NCI-H226 (cell line): ENCODE results near the gene LHFPL6.

Experiments
- DNase-seq: peaks from one replicate; pipeline ENCODE4 v3.0.0-alpha.2; 2015

The LHFPL6 gene

DNA sequence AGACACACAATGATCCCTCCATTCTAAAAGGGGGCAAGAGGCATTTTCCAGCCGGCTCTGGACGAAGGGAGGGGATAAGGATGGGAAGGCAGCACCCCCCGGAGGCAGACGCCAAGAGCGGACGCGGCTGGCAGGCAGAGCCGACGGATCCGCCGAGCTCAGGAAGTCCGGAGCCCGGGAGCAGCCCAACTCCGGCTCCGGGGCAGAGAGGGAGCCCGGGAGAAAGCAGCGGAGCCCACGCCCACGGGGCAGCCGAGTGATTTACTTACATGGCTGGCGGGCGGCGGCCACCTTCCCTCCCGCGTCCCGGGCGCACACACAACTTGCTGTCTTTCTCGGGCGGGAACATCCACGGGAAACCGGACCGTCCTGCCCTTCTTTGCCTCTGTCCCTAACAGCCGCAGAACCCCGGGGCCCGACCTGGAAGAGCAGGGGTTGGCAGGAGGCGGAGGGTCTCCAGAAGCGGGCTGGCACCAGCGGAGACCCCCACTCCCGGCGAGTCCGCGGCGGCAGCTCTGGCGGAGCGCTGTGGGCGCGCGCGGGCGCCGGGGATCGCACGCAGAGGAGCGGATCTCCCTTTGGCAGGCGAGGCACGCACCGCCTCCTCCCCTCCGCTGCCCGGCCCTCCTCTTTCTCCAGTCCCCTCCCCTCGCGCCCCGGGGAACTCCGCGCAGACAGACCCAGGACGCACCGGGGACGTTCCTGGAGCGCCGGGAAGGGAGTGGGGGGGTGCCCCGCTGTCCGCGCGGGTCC, at the start of gene LHFPL6:
LHFPL6 (minus strand) TSS at position 580 of the 753 bp plus-strand sequence.
- DNase-seq: peak; percentile 81

DNA sequence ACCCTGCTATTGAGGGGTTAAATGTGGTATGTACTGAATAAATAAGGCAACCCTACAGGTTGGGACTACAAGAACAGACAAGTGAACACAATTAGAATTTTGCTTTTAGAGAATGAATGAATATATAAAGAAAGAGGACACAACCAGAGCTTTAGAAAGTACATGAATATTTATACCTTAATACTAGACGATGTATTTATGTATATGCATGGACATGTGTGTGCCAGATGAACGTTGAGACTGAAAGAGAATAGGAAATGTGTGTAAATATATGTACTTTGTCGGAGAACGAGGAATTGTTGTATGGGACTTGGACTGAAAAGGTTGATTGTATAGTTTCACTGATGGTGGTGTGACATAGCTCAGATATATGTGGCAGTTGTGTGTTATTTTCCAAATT, 43.1 kb upstream of the LHFPL6 start:
- DNase-seq: no peak

GRCh38 chr13:39641645-39642044, 38.7 kb upstream of the LHFPL6 start:
- no peak for DNase-seq

DNA sequence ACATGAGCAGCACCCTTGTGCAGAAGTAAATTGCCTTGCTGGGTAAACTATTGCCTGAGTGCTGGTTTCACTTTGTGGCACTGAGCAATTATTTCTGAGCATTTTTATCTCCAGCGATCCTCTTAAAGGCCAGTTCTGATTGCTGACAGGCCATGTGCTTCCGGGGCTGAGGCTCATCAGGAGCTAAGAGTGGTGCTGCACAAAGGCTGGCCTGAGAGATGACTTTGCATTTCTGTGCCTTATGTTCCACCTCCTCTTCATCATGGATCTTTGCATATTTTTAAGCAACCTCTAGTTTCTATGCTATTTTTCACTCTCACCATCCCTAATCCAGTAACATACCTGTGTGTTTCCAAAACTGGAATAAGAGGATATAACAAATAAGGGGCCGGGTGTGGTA, 34.9 kb upstream of the LHFPL6 start:
- DNase-seq: no peak

GRCh38 chr13:39635564-39635963, 32.6 kb upstream of the LHFPL6 start:
- no peak for DNase-seq

- no peak for DNase-seq
Observed at GRCh38 chr13:39632994-39633393, 30.0 kb upstream of the LHFPL6 start.

GRCh38 chr13:39631307-39631706, 28.3 kb upstream of the LHFPL6 start:
- DNase-seq: no peak

DNA sequence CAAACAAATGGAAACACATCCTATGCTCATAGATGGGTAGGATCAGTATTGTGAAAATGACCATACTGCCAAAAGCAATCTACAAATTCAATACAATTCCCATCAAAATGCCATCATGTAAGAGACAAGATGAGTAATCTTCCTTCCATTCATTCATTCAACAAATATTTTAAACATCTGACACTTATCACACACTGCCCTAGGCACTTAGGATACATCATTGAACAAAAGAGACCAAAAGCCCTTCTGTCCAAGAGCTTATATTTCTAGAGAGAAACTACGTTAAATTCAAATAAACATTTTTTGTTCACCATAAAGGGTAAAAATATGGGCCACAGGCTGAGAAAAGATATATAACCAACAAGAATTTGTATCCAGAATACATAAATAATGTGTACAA, 20.5 kb upstream of the LHFPL6 start:
- no peak for DNase-seq

GRCh38 chr13:39618561-39618960, 15.6 kb upstream of the LHFPL6 start:
- peak; percentile 38 for DNase-seq

DNA sequence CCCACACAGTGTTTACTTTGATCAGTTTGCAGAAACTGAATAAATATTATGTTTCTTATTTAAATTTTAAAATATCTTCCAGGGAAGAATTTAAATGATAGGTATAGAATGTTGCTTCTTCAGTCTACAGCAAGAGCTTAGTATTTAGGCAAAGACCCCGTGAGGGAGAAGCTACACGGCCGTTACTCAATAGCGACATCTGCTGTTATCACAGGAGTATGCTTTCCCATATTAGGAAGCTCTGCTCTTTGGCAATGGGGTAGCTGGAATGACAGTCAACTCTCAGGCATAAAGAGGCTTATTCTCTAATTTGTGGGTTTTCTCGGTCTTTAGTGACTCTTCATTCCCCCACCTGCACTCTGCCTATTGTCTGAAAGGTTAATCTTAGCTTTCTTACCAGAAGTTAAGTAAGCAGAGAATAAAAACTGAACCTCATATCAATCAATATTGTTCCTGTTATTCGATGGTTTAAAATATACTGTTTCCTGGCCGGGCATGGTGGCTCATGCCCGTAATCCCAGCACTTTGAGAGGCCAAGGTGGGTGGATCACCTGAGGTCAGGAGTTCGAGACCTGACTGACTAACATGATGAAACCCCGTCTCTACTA, 13.2 kb upstream of the LHFPL6 start:
- DNase-seq: no peak

- DNase-seq: peak; percentile 46
Observed at GRCh38 chr13:39612023-39612637, 9.1 kb upstream of the LHFPL6 start.

- no peak for DNase-seq
Observed at GRCh38 chr13:39607876-39608275, 4.9 kb upstream of the LHFPL6 start.

GRCh38 chr13:39605677-39606320, 2.8 kb upstream of the LHFPL6 start:
- no peak for DNase-seq

- DNase-seq: no peak
Observed at GRCh38 chr13:39604756-39605155, 1.8 kb upstream of the LHFPL6 start.

- DNase-seq: peak; percentile 11
Observed at GRCh38 chr13:39603424-39603947, 493 bp upstream of the LHFPL6 start.

DNA sequence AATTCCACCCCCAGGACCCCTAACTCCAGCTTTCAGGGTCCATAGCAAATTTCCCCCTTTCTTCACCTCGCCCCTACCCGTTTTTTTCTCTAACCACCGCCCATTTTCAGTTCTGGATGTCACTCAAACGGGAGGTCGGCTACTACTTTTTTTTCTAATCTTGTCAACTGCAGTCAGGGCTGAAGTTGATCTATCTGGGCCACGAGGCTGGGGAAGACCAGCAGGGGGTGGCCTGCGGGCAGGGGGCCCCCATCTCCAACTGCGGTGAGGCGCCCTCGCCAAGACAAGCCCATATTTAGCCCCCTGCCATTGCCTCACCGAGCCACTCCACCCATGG, 748 bp downstream of the LHFPL6 start:
- peak; percentile 2 for DNase-seq

GRCh38 chr13:39601636-39602035, 1.4 kb downstream of the LHFPL6 start:
- no peak for DNase-seq

GRCh38 chr13:39600766-39601165, 2.2 kb downstream of the LHFPL6 start:
- DNase-seq: no peak

GRCh38 chr13:39599842-39600241, 3.2 kb downstream of the LHFPL6 start:
- DNase-seq: no peak

DNA sequence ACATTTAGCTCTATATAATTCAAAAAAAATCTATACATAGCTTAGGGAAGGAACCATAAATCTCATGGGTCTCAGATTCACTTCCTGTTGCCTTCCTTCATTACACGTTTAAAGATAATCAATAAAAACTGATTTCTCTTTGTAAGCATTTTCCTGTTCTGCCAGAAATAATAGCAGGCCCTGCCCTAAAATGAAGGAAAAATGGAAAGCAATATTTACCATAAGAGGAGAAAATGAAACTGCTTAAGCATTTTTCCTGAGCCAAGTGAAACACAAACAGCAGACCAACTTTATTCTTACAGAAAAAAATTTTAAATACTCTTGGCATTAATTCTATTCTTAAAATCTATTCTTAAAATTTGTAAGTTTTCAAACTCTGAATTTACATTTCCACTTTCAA, 4.0 kb downstream of the LHFPL6 start:
- DNase-seq: no peak

DNA sequence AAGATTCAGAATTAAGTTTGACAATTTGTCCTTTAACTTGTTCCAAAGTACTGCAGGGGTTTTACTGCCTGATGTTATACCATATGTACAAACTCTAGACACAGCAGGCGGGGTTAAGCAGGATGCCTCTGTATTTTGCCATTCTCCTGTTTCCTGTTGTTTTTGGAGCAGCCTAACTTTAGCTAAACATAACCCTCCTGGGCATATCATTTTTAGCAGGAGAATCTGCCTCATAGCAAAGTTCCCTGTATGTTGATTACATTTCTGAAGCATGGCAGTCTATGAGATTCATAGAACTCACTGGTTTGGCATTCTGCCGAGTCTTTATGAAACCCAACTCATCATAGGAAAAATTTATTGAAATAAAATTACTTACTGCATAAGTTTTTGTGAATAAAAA, 5.2 kb downstream of the LHFPL6 start:
- DNase-seq: peak; percentile 14

DNA sequence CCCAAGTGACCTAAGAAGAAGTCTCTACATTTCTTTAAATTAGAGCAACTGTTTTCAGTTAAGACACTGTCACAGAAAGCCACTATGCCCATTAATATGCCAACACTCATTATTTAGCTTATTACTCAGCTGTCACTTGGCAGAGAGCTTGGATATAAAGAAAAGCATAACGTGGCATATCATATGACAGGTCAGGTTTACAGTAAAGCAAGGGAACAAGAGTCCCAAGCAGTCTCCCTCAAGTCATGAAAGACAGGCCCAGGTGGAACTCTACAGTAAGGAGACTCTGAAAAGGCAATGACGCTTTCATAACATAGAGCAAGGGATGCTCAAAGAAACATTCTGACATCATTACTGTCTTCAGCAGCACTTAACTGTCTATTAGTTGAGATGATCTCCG, 6.3 kb downstream of the LHFPL6 start:
- DNase-seq: no peak

- DNase-seq: no peak
Observed at GRCh38 chr13:39596176-39596575, 6.8 kb downstream of the LHFPL6 start.
